Measurements from ENCODE around the gene NUP133. TPM values are rescaled to one million over a fixed set of nuclear protein-coding genes. Genes with fewer than 3 reads are reported as not detected.
"Not testable (repeated sequence)": the region's sequence is repeated elsewhere in the genome, so short reads cannot be mapped to it uniquely, and the experiment has no call there.

Gene NUP133
- polyA plus RNA-seq, 2 of the 4 experiments (the other 2 are of a cell fraction) = 20.6 to 43.2 TPM

GRCh38 chr1:229526695-229527094 lies 18.6 kb upstream of the NUP133 start:
- no peak for FAIRE-seq
- no peak for ATAC-seq
- H3K4me2 ChIP-seq = no peak overlapping the region
- DNase-seq (ENCODE audit: low read depth in 1 of 2, low spot score in 1 of 2) = no peak
- ChIA-PET CTCF (interaction anchor here (0.6 to 2.7 kb wide), 6 partner anchors 12 to 862 kb away, joined by 3 to 18 read pairs (median 6); partner anchors contain the start of gene ABCB10), POLR2A (no interaction called here)
- no peak overlapping the region for H3K4me3 ChIP-seq
- H3K4me1 ChIP-seq = no peaks in the 10 kb centered on the region
- no peak for TF ChIP-seq ZC3H11A (IDR thresholded peaks at IDR 0.05)
- TF ChIP-seq EHF (CRISPR knock-in tag; IDR thresholded peaks at IDR 0.05) = no peak
- TF ChIP-seq ZSCAN20 (CRISPR knock-in tag; IDR thresholded peaks at IDR 0.05) = no peak
- no peak for TF ChIP-seq PHF8 (IDR thresholded peaks at IDR 0.05; ENCODE audit: borderline replicate concordance, low read depth)
- TF ChIP-seq FOSL2 (IDR thresholded peaks at IDR 0.05) = no peak
- TF ChIP-seq FOSL2 (CRISPR knock-in tag; IDR thresholded peaks at IDR 0.05) = no peak
- no peak for TF ChIP-seq RAD21 (conservative IDR thresholded peaks at IDR 0.05 in 1 of 2, IDR thresholded peaks at IDR 0.05 in 1 of 2)
- TF ChIP-seq SMC3 (IDR thresholded peaks at IDR 0.05) = no peak
- no peak for TF ChIP-seq GATA3 (IDR thresholded peaks at IDR 0.05; ENCODE audit: borderline replicate concordance)
- no peak for TF ChIP-seq KDM5A (IDR thresholded peaks at IDR 0.05)
- no peak for TF ChIP-seq NPAS2 (CRISPR knock-in tag; IDR thresholded peaks at IDR 0.05; ENCODE audit: borderline replicate concordance)
- no peak for TF ChIP-seq CTCF (IDR thresholded peaks at IDR 0.05)
- no peak overlapping the region for H3K27ac ChIP-seq
- H3K9me3 ChIP-seq = no peaks in the 10 kb centered on the region
- 91% methylated on average over 1 of the region's 1 CpG for WGBS (ENCODE audit: missing lambda C conversion rate)

DNA sequence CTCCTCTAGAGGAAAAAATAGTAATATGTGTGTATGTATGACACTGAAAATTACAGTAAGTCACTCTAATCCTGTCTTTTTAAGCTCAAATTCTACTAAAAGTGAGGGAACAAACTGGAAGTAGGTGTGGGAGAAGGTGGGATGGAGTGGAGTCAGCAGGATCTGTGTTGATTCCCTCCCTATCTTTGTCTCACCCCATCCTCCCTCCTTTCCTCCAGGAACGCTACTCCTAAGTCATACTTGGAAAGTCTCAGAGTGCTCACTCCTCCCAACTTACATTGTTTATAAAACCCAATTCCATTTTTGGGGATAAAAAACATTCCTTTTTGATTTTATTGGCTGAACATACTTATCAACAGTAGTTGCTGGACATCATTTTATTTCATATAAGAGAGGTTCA lies 14.9 kb upstream of the NUP133 start:
- Histone ChIP-seq H3K9me3 (no peaks in the 10 kb centered on the region), H3K4me1 (no peaks in the 10 kb centered on the region), H3K27ac (no peak overlapping the region), H3K4me2 (no peak overlapping the region), H3K4me3 (no peak overlapping the region)
- no peak for ATAC-seq
- ChIA-PET POLR2A (no interaction called here), CTCF (interaction anchor here (0.6 kb wide), 1 partner anchor 8 kb away, joined by 3 read pairs; no protein-coding TSS in a partner anchor)
- no peak for FAIRE-seq
- DNase-seq (ENCODE audit: low read depth in 1 of 2, low spot score in 1 of 2) = no peak
- WGBS (ENCODE audit: missing lambda C conversion rate) = 83% methylated on average over 1 of the region's 1 CpG
- TF ChIP-seq CHD4 (IDR thresholded peaks at IDR 0.05; ENCODE audit: borderline replicate concordance) (no peak), JUN (IDR thresholded peaks at IDR 0.05) (no peak), EP300 (IDR thresholded peaks at IDR 0.05) (no peak), RFX5 (IDR thresholded peaks at IDR 0.05) (no peak), NR3C1 (IDR thresholded peaks at IDR 0.05) (no peak), SREBF2 (IDR thresholded peaks at IDR 0.05) (no peak), HDAC2 (IDR thresholded peaks at IDR 0.05) (no peak), KDM5A (IDR thresholded peaks at IDR 0.05) (no peak)

DNA sequence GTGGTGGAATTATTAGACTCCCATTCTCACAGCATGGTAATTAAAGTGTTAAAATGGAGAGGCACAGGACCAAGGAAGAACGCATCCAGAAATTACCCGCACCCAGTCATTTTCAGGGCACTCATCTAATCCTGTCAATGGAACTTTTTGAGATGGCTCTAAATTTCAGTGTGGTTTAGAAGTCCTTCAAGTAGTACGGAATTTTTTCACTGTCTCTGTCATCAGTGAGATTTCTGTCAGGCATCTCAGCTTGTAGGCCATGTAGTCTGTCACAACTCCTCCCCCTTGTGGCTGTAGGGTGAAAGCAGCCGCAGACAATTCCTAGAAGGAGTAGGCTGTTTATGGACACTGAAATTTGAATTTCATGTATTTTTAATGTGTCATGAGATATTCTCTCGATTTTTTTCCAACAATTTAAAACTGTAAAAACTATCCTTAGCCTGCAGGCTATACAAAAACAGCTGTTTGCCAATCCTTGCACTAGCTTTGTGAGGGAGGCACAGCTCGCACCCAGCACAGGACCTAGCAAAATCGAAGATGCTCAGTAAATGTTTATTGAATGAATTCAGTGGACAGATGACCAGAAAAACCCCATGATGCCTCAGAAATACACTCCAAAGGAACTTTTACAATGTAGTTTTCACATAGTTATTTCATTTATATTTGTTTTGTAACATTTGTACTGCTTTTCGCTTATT lies 6.6 kb upstream of the NUP133 start:
- Histone ChIP-seq H3K4me3 (no peak overlapping the region), H3K4me2 (no peak overlapping the region), H3K4me1 (no peaks in the 10 kb centered on the region), H3K27ac (no peak overlapping the region), H3K9me3 (no peaks in the 10 kb centered on the region)
- FAIRE-seq (peak; percentile 95), ATAC-seq (peak; percentile 99), DNase-seq (ENCODE audit: low read depth in 1 of 2, low spot score in 1 of 2) (peak; percentile 64 to 75)
- 47% methylated on average over 8 of the region's 8 CpGs for WGBS (ENCODE audit: missing lambda C conversion rate)
- POLR2A ChIA-PET = no interaction called here
- TF ChIP-seq ZNF302 (CRISPR knock-in tag; IDR thresholded peaks at IDR 0.05) (no peak), HEYL (CRISPR knock-in tag; IDR thresholded peaks at IDR 0.05) (no peak), RAD21 (conservative IDR thresholded peaks at IDR 0.05 in 1 of 2, IDR thresholded peaks at IDR 0.05 in 1 of 2) (peak; percentile 61 to 69), EHMT2 (IDR thresholded peaks at IDR 0.05; ENCODE audit: low read depth) (no peak), SMC3 (IDR thresholded peaks at IDR 0.05) (peak; percentile 74), CTCF (IDR thresholded peaks at IDR 0.05) (peak; percentile 73), FOSL2 (IDR thresholded peaks at IDR 0.05) (no peak), FOSL2 (CRISPR knock-in tag; IDR thresholded peaks at IDR 0.05) (no peak)
- TF ChIP-seq, protein P1, sequence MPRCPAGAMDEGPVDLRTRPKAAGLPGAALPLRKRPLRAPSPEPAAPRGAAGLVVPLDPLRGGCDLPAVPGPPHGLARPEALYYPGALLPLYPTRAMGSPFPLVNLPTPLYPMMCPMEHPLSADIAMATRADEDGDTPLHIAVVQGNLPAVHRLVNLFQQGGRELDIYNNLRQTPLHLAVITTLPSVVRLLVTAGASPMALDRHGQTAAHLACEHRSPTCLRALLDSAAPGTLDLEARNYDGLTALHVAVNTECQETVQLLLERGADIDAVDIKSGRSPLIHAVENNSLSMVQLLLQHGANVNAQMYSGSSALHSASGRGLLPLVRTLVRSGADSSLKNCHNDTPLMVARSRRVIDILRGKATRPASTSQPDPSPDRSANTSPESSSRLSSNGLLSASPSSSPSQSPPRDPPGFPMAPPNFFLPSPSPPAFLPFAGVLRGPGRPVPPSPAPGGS (IDR thresholded peaks at IDR 0.05) = no peak
- CTCF ChIA-PET = interaction anchor here (0.6 to 2.4 kb wide), 23 partner anchors 8 to 850 kb away, joined by 3 to 29 read pairs (median 4); no protein-coding TSS in a partner anchor

- POLR2A ChIA-PET; H3K9me3 ChIP-seq; H3K27ac ChIP-seq; DNase-seq (ENCODE audit: low read depth in 1 of 2, low spot score in 1 of 2); H3K4me2 ChIP-seq; ATAC-seq; FAIRE-seq; H3K4me3 ChIP-seq: not testable (repeated sequence)
- CTCF ChIA-PET = interaction anchor here (1.9 kb wide), 1 partner anchor 47 kb away, joined by 4 read pairs; the partner anchor contains the start of gene ABCB10
- 76% methylated on average over 6 of the region's 6 CpGs for WGBS (ENCODE audit: missing lambda C conversion rate)
- peaks cover 14% of the 10 kb centered on the region for H3K4me1 ChIP-seq
Measured at GRCh38 chr1:229511625-229512024, 3.5 kb upstream of the NUP133 start.
